HG03135 (cell line): ENCODE measurements around the gene PSME3IP1.
"Not testable (repeated sequence)": the region's sequence is repeated elsewhere in the genome, so short reads cannot be mapped to it uniquely, and the experiment has no call there.

ENCODE experiments used
- ATAC-seq: cut with Tn5 transposase; IDR thresholded peaks from one replicate; pipeline ENCODE4 v1.9.1; 2021; ENCODE audit warnings: mild to moderate bottlenecking, moderate library complexity; ENCODE audit not compliant: unreplicated experiment

PSME3IP1 gene

DNA sequence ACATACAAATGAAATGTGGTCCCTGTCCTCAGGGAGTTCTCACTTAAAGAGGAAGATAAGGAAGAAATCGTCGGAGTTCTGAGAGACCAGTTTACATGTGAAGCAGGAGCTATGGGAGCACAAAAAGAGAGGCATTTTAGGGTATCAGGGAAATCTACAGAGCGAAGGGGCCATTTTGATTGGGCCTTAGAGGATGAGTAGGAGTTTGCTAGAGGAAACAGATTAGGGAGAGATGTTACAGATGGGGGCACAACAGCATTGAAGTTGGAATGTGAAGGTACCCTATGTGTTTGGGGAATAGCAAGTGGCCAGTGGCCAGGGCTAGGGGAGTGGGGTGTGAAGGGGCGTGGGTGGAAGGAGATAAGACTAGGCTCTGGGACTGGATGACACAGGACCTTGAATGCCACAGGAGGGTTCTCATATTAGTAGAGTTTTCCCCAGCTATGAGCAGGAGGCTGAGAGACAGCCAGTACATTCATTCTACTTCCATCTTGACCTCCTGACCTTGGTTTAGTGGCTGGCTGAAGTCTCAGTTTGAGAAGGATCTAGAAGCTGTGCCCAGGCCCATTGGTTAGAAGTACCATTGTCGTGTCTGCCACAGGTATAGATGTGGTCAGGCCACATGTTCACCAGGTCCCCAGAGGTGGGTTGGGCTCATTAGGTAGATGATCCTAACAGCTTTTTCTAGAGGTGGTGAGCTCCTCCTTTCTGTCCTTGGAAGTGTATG lies 58.6 kb downstream of the PSME3IP1 start:
- ATAC-seq, result no peak

DNA sequence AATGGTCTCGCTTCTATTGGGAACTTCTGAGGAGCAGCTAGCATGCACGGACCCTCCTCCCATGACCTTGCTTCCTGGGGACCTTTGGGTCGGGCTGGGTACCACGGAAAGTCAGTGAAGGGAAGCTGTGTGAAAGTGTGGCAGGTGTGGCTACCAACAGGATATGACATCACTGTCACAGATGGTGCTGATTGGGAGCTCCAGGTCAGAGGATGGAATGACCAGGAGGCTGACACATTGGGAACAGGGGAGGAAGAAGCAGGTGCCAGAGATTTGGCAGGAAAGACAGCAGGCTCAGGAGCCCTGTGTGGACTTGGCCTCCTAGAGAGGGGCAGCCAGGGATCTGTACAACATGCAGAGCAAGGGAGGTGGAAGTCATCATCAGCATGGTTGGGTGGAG lies 59.4 kb downstream of the PSME3IP1 start:
- ATAC-seq, result no peak

DNA sequence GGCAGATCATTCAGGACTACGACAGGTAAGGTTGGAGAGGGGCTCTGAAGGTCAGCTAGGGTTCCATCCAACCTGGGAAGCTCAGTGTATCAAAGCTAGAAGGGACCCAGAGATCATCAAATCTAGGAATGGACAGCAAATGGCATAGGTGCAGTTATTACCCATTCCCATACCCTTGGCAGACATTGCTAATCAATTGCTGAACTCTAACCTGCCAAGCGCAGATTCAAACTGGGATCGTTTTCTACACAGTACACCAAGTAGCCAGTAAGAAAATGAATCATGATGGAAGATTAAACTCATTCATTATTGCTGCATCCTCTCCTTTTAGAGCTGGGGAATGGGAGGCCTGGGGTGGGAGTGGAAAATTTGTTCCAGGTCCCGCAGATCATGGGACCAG lies 59.9 kb downstream of the PSME3IP1 start:
- ATAC-seq, result no peak

DNA sequence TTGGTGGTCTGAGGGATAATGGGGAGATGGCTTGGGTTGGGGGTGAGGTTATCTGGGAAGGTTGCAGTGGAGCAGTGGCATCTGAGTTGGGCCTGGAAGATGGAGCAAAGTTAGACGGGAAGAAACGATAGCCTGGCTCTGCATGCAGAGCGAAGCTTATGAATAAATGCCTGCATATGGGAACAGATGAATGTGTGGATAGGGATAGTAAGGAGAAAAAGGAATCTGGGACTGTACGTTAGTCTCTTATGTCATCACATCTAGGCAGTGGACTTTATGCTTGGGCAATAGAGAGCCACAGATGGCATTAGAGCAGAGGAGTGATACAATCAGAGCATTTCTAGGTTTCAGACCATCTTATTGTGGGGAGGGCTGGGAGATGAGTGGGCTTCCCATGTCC lies 60.5 kb downstream of the PSME3IP1 start:
- ATAC-seq, result no peak

DNA sequence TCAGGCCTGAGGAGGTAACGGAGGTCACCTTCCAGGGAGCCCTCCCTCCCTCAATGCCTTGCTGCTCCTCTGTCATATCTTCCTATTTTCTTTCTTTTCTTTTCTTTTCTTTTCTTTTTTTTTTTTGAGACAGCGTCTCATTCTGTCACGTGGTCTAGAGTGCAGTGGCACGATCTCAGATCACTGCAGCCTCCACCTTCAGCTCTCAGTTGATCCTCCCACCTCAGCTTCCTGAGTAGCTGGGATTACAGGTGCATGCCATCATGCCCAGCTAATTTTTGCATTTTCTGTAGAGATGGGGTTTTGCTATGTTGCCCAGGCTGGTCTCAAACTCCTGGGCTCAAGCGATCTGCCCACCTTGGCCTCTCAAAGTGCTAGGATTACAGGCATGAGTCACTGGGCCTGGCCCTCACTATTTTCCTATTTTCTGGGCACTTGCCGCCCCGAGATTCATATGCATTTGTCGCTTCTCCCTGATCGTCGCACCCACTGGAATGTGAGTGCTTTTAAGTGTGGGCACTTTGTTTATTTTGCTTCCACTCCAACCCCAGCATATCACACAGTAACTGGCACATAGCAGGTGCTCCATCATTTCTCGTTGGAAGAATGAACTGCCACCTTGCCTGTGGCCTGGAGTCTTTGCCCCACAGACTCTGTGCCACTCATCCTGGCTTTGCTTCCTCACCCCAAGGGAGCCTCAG lies 61.7 kb downstream of the PSME3IP1 start:
- no peak for ATAC-seq

DNA sequence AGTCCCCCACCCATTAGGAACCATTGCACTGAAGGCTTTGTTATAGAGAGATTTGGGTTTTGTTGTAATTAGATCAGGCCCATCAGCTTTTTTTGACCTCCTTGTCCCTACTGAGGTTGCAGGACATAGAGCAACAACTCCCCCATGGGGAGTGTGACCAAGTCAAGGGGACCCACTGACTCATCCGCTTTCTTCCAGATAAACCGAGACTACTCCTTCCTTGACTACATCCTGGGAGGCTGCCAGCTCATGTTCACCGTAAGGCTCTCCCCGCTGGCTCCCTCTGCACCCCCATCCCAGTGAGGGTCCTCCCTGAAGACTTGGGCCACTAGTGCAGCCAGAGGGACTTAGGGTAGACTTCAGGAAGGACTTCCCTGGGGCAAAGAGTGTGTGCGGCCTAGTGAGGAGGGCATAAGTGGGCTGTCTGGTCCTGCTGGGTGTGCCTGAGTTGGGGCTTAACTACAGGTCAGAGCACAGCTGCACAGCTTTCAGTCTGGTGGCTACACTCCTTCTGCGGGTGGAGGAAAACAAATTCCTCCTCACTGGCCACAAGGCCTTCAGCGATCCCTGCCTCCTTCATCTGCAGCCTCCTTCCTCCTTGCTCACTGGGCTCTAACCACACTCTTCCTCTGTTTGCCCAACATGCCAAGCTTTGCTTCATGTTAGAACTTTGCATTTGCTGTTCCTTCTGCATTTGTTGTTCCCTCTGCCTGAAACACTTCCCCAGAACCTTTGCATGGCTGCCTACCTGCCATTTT lies 62.4 kb downstream of the PSME3IP1 start:
- no peak for ATAC-seq

DNA sequence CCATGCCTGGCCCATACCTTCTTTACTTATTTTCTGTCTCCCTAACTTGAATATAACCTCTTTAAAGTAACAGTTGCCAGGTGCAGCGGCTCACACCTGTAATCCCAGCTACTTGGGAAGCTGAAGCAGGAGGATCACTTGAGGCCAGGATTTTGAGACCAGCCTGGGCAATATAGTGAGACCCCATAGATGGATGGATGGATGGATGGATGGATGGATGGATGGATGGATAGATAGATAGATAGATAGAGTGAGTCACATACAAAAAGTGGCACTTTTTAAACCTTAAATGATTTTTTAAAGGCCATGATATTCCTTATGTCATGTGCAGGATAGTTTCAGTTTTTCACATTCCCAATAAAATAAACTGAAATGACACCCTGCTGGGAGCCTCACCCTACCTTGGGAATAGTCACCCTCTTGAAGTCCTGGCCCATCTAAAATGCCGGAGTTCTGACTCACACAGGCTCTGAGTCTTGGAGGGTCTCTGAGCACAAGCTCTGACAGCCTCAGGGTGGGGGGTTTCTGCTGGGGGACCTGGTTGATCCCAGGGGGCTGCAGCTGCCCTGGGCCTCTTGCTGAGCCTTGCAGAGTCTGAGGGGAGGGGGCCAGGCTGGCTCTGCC lies 67.3 kb downstream of the PSME3IP1 start:
- no peak for ATAC-seq

DNA sequence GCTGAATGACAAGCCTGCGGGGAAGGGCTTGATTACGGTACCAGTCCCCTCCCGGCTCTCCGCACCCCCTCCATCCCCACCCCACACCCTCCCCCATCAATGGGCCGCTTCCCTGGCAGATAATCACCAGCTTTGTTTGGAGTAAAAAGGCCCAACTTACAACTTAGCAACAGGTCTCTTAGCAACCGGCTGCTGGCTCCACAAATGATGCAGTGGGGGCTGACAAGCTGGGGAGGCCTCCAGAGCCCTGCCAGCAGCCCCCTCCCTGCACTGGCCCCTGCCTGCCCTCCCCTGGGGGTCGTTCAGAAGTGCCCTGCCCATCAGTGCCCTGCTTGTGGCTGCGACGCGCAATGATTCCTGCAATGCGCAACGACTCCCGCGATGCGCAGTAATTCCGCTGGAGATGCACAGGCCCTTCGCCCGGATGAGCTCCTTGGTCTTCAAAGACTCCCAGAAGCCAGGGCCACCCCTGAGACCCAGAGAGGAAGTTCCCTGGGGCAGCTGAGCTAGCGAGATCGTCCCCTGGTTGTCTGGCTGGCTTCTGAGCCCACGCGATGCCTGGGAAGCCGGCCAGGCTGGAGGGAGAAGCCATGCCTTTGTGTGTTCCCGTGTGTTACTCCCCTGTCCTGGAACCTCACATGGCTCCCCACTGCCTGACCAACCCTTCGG lies 70.2 kb downstream of the PSME3IP1 start:
- ATAC-seq, result no peak

DNA sequence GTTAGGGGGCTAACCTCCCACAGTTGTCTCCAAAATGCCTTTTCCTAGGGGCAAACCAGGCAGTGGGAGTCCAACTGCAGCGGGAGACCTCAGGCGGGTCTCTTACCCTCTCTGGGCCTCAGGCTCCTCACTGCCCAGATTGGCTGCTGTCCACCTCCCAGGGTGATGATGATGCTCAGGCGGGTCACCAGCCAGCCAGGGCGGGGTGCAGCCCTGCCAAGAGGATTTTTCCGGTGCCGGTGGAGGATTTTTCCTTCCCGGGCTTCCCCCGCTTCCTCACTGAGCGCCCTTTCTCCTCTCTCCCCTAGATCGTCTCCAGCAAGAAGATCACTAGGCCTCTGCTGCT lies 70.7 kb downstream of the PSME3IP1 start:
- ATAC-seq, result no peak

DNA sequence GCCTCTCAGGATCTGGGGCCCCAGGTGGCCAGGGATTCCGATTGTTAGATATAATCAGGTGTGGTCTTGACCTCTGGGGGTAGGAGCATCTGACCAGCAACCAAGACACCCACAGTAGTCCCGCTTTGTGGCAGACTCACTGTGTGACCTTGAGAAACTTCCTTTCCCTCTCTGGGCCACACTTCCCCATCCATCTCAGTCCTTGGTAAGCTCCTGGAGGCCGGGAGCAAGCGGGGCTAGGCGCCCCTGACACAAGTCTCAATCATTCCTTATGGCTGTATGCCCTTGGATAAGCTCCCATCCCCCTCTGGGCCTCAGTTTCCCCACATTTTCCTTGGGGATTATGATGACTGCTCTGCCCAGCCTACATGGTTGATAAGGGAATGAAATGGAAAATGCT lies 72.2 kb downstream of the PSME3IP1 start:
- ATAC-seq, result no peak

DNA sequence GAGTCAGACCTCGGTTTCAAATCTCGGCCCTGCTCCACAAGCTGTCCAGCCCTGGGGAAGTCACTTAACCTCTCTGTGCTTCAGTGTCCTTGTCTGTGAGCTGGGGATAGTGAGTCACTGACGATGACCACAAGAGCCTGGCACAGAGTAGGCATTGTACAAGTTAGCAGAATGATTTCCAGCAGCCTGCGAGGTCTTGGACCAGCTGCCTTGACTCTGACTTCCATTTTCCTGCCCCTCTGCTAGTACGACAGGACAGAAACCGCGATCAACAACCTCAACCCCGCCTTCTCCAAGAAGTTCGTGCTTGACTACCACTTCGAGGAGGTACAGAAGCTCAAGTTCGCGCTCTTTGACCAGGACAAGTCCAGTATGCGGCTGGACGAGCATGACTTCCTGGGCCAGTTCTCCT lies 72.8 kb downstream of the PSME3IP1 start:
- no peak for ATAC-seq

DNA sequence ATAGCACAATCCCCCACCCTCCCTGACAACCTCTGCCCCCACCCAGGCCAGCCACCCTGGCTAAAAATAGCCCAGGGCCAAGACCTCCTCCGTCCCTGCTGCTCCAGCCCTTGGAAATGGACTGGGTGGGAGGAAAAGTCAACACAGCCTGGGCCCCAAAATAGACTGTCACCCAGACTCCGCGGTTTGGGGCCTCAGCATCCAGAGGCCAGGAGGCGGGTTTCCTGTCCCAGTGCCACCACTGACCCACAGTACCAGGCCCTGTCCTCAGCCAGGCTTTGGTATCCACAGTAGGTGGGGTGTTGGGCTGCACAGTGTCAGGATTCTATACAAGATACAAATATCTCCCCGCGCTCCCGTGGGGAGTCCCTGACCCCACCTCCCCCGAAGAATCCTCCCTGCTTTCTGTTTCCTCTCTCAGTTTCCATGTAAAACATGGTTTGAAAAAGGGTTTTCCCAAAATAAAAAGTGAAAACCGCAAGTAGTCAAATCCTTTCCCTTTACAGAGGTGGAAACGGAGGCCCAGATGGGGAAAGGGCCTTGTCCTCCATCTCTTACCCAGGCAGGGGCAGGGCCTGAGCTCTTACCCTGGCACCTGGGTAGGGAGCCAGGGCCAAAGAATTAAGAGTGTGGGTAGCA lies 73.3 kb downstream of the PSME3IP1 start:
- ATAC-seq, result no peak

DNA sequence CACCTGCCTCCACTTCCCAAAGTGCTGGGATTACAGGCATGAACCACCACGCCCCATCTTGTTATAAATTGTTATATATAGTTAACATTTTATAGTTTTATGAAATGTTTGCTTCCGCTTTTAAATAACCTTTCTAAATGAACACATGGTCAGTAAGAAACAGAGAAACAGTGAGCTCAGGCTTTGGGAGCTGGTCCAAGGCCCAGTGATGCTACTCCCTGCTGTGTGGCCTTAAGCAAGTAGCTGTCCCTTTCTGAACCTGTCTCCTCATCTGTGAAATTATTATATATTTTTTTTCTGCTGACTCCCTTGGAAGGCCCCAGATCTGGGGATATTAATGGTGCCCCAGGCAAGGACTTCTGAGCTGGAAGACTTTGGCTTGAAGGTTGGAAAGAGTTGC lies 74.4 kb downstream of the PSME3IP1 start:
- no peak for ATAC-seq

DNA sequence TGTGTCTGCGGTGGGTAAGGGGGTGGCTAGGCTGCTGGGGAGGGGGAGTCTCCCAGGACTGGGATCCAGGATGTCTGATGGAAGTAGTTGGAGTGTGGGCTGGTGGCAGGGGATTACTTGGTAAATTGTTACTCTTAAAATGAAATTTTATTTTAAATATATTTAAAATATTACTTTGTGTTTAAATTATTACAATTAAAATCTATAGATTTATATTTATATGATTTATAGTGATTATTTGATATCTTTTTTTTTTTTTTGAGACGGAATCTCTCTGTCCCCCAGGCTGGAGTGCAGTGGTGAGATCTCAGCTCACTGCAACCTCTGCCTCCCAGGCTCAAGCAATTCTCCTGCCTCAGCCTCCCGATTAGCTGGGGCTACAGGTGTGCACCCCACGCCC lies 74.9 kb downstream of the PSME3IP1 start:
- no peak for ATAC-seq

DNA sequence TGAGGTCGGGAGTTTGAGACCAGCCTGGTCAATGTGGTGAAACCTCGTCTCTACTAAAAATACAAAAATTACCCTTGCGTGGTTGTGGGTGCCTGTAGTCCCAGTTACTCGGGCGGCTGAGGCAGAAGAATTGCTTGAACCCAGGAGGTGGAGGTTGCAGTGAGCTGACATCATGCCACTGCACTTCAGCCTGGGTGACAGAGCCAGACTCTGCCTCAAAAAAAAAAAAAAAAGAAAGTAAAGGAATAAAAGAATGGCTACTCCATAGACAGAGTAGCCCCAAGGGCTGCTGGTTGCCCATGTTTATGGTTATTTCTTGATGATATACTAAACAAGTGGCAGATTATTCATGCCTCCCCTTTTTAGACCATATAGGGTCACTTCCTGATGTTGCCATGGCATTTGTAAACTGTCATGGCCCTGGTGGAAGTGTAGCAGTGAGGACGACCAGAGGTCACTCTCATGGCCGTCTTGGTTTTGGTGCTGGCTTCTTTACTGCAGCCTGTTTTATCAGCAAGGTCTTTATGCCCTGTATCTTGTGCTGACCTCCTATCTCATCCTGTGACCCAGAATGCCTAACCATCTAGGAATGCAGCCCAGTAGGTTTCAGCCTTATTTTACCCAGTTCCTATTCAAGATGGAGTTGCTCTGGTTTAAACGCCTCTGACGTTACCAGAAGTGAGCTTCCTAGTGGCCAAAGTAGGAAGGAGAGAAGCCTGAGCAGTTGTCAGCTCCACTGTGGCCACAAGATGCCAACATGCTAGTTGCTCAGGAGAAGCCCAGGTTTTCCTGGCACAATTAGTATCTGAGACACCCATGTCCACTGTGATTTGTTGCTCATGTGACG lies 76.4 kb downstream of the PSME3IP1 start:
- not testable (repeated sequence) for ATAC-seq

DNA sequence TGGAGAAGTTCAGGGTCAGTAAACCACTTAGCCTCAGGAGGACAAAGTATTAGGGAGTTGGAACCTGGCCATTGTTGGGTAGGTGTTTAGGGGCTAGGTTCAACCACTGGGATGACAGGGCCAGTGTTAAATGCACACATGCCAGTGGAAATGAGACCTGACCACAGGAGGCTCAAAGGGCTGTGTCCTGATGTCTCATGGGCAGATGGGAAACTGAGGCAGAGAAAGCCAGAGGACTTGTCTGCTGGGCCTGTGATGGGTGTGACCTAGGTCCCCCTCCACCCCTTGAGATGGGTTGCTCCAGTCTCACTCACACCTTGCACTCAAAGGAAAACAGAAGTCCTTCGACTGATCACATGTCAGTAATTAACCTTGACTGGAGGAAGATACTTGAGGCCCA lies 77.4 kb downstream of the PSME3IP1 start:
- ATAC-seq, result no peak

DNA sequence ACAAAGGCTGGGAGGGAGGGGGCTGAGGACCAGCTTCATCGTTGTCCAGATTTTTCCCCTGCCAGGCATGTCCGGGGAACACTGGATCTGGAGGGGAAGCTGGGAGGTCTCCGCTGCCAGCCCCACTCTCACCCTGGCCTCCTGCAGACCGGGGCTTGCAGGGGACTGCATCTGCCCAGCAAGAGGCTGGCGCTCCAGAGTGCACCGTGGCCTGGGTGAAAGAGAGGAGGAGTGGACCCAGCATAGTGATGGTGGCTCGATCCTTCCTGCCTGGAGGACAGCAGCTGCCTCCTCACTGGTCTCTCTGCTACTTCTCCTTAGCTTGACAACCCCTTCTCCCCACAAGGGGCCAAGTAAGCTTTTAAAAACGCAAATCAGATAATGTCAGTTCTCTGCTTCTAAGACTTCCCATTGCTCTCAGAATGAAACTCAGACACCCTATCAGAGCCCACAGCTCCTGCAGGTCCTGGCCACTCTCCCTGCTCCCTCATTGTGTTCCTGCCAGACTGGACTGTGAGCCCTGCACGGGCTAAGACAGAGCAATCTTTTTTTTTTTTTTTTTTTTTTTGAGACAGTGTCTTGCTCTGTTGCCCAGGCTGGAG lies 78.4 kb downstream of the PSME3IP1 start:
- ATAC-seq, result no peak

DNA sequence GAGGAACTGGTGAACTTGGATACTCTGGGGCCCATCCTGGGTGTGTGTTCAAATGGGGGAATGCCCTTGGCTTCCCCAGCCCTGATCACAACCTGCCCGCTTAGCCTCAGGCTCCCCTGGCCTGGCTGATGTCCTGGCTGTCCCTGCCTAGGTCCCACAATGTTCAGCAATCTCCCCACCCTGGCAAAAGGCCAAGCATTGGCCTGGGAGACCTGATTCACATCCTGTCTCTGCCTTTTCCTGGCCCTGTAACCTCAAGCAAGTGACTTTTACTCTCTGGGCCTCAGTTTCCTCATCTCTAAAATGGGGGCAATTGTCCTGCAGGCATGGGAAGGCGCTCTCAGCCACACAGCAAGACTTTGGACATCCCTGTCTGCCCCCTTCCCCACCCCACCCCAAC lies 79.1 kb downstream of the PSME3IP1 start:
- no peak for ATAC-seq

DNA sequence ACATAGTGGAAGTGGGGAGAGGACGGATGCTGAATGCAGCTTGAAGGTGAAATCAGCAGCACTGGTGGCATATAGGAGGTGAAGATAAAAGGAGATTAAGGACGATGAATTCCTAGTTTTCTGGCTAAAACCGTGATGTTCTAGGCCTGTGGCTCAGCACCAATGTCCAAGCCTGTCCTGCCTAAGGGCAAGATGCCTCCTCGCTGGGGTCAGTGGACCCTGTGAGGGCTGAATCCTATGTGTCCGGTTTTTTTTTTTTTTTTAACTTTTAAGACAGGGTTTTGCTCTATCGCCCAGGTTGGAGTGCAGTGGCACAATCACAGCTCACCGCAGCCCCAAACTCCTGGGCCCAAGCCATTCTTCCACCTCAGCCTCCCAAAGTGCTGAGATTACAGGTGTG lies 80.7 kb downstream of the PSME3IP1 start:
- no peak for ATAC-seq
